ENCODE measurements around the gene NEK11.
"Not testable (repeated sequence)": the region's sequence is repeated elsewhere in the genome, so short reads cannot be mapped to it uniquely, and the experiment has no call there.

NEK11 gene

GRCh38 chr3:131026321-131027151 is at the start of gene NEK11, which contains the start of gene ASTE1:
NEK11 (plus strand) TSS chr3:131026877; CDS start chr3:131029709, 2,832 bp downstream.
ASTE1 (minus strand) TSS chr3:131026825; CDS start chr3:131025306, 1,519 bp downstream.
- peak; percentile 46 for FAIRE-seq

- FAIRE-seq, result no peak
Observed at GRCh38 chr3:130979117-130979516, 47.6 kb upstream of the NEK11 start.

- no peak for FAIRE-seq
Observed at GRCh38 chr3:130981469-130981868, 45.2 kb upstream of the NEK11 start.

GRCh38 chr3:130990282-130990681 is 36.4 kb upstream of the NEK11 start:
- no peak for FAIRE-seq

GRCh38 chr3:130991126-130991525 is 35.6 kb upstream of the NEK11 start:
- FAIRE-seq, result no peak

GRCh38 chr3:130992344-130992743 is 34.3 kb upstream of the NEK11 start:
- no peak for FAIRE-seq

GRCh38 chr3:130997289-130997688 is 29.4 kb upstream of the NEK11 start:
- FAIRE-seq, result no peak

- no peak for FAIRE-seq
Observed at GRCh38 chr3:131001071-131001470, 25.6 kb upstream of the NEK11 start.

- no peak for FAIRE-seq
Observed at GRCh38 chr3:131004603-131005002, 22.1 kb upstream of the NEK11 start.

- no peak for FAIRE-seq
Observed at GRCh38 chr3:131007256-131007655, 19.4 kb upstream of the NEK11 start.

GRCh38 chr3:131007782-131008181 is 18.9 kb upstream of the NEK11 start:
- no peak for FAIRE-seq

GRCh38 chr3:131008326-131008725 is 18.4 kb upstream of the NEK11 start:
- no peak for FAIRE-seq

- no peak for FAIRE-seq
Observed at GRCh38 chr3:131009698-131010097, 17.0 kb upstream of the NEK11 start.

GRCh38 chr3:131018970-131019369 is 7.7 kb upstream of the NEK11 start:
- FAIRE-seq, result no peak

- no peak for FAIRE-seq
Observed at GRCh38 chr3:131020122-131020693, 6.5 kb upstream of the NEK11 start.

- FAIRE-seq, result no peak
Observed at GRCh38 chr3:131025539-131025938, 1.1 kb upstream of the NEK11 start.

GRCh38 chr3:131028844-131029243 is 2.2 kb downstream of the NEK11 start:
- no peak for FAIRE-seq

GRCh38 chr3:131031660-131032059 is 5.0 kb downstream of the NEK11 start:
- no peak for FAIRE-seq

- peak; percentile 54 for FAIRE-seq
Observed at GRCh38 chr3:131033480-131034080, 6.9 kb downstream of the NEK11 start.

GRCh38 chr3:131036200-131036816 is 9.6 kb downstream of the NEK11 start:
- FAIRE-seq, result no peak

- FAIRE-seq, result no peak
Observed at GRCh38 chr3:131036986-131037385, 10.3 kb downstream of the NEK11 start.

GRCh38 chr3:131038326-131038725 is 11.6 kb downstream of the NEK11 start:
- no peak for FAIRE-seq

- FAIRE-seq, result not testable (repeated sequence)
Observed at GRCh38 chr3:131042271-131042985, 15.8 kb downstream of the NEK11 start.

All from endometrium (tissue), 2 donors.